A549 (cell line): ENCODE results near the gene AMBN. TPM values are rescaled to one million over a fixed set of nuclear protein-coding genes. Genes with fewer than 3 reads are reported as not detected.

Experiments
- ATAC-seq, 2 experiments: fragments of 200-7000 bp in 1 of 2; fragments of >200 bp in 1 of 2; cut with Nextera tagmentation in 1 of 2; cut with Tn5 transposase in 1 of 2; 3 replicates each; pipeline versions ENCODE4 v1.8.0 to v1.9.1; 2018 to 2020; ENCODE audit warnings: mild to moderate bottlenecking in 1 of 2, moderate library complexity in 1 of 2
- CTCF ChIA-PET: fragments of 300-600 bp; sonication (Branson Sonifier 250); formaldehyde crosslinking; extraction: SDS; loops from one replicate; lab custom pipeline; 2021; ENCODE audit warnings: antibody characterized with exemption, inconsistent platforms; lab: Yijun Ruan, JAX
- POLR2A ChIA-PET: fragments of 350-600 bp; formaldehyde crosslinking; extraction: SDS; loops from one replicate; lab custom pipeline; 2021; ENCODE audit warnings: antibody characterized with exemption, inconsistent platforms; lab: Yijun Ruan, JAX
- DNase-seq, 2 experiments: peaks; one replicate each; pipeline versions ENCODE4 v3.0.0 to v3.0.0-alpha.2; 2011 to 2016; ENCODE audit warnings: low read depth in 1 of 2, low spot score in 1 of 2
- FAIRE-seq: peaks from 2 replicates; lab custom pipeline; 2011; peaks lifted over from hg19 to GRCh38; lab: Jason Lieb, UNC
- H3K27ac ChIP-seq, 2 experiments: fragments of >200 bp; sonication (Bioruptor Twin); formaldehyde crosslinking; 3 replicates each; pipeline ENCODE4 v1.5.1; 2016 to 2017
- H3K4me1 ChIP-seq: fragments of >200 bp; sonication (Bioruptor Twin); formaldehyde crosslinking; 3 replicates; pipeline ENCODE4 v1.6.1; 2016
- H3K4me2 ChIP-seq: fragments of >200 bp; sonication (Bioruptor Twin); formaldehyde crosslinking; 3 replicates; pipeline ENCODE4 v1.6.1; 2016
- H3K4me3 ChIP-seq: fragments of >200 bp; sonication (Bioruptor Twin); formaldehyde crosslinking; 3 replicates; pipeline ENCODE4 v1.5.1; 2016
- H3K9me3 ChIP-seq: fragments of >200 bp; sonication (Bioruptor Twin); formaldehyde crosslinking; 3 replicates; pipeline ENCODE4 v1.6.1; 2016
- ATOH8 ChIP-seq: fragments of 250-450 bp; sonication (Bioruptor Pico); IDR thresholded peaks from 2 replicates; pipeline ENCODE4 v1.5.0; 2020; ENCODE audit warnings: low read depth, mild to moderate bottlenecking, moderate library complexity
- CEBPB ChIP-seq, 2 experiments: fragments of >200 bp in 1 of 2; sonication (Bioruptor Twin) in 1 of 2; formaldehyde crosslinking in 1 of 2; IDR thresholded peaks; 2 replicates each; pipeline ENCODE4 v1.6.1; 2012 to 2016
- CTCF ChIP-seq: fragments of >200 bp; sonication (Bioruptor Twin); formaldehyde crosslinking; IDR thresholded peaks from 3 replicates; pipeline ENCODE4 v1.5.1; 2016
- HMGXB4 ChIP-seq: fragments of 250-450 bp; sonication (Bioruptor Pico); IDR thresholded peaks from 2 replicates; pipeline ENCODE4 v1.5.0; 2021; ENCODE audit warnings: mild to moderate bottlenecking, moderate library complexity, borderline replicate concordance
- HOXA7 ChIP-seq: fragments of 250-450 bp; sonication (Bioruptor Pico); IDR thresholded peaks from 2 replicates; pipeline ENCODE4 v1.5.0; 2020; ENCODE audit warnings: mild to moderate bottlenecking, moderate library complexity
- KDM1A ChIP-seq: fragments of 200-600 bp; sonication (generic); IDR thresholded peaks from 2 replicates; pipeline ENCODE4 v1.6.1; 2016; ENCODE audit warnings: low read depth, mild to moderate bottlenecking
- MAFK ChIP-seq: fragments of 450-650 bp; IDR thresholded peaks from 2 replicates; pipeline ENCODE4 v1.6.1; 2014; ENCODE audit not compliant: partially characterized antibody
- NFE2L2 ChIP-seq: fragments of 150-350 bp; conservative IDR thresholded peaks from 2 replicates; pipeline ENCODE4 v1.6.1; 2014; ENCODE audit warnings: low read length
- RAD21 ChIP-seq, 2 experiments: fragments of >200 bp in 1 of 2; sonication (Bioruptor Twin) in 1 of 2; formaldehyde crosslinking in 1 of 2; IDR thresholded peaks in 1 of 2; conservative IDR thresholded peaks in 1 of 2; 2 replicates in 1 of 2; 3 replicates in 1 of 2; pipeline ENCODE4 v1.6.1; 2012 to 2018; ENCODE audit warnings: inconsistent platforms in 1 of 2
- RNF2 ChIP-seq: fragments of 200-600 bp; sonication (generic); IDR thresholded peaks from 2 replicates; pipeline ENCODE4 v1.6.1; 2016; ENCODE audit warnings: low read depth, mild to moderate bottlenecking, antibody characterized with exemption, moderate library complexity, borderline replicate concordance
- SMC3 ChIP-seq: fragments of >200 bp; sonication (Bioruptor Twin); formaldehyde crosslinking; IDR thresholded peaks from 3 replicates; pipeline ENCODE4 v1.6.1; 2018; ENCODE audit warnings: inconsistent platforms
- TFCP2L1 ChIP-seq: fragments of 250-450 bp; sonication (Bioruptor Pico); IDR thresholded peaks from 2 replicates; pipeline ENCODE4 v1.5.0; 2021; ENCODE audit warnings: mild to moderate bottlenecking
- TP53 ChIP-seq: fragments of 250-450 bp; sonication (Bioruptor Pico); IDR thresholded peaks from 2 replicates; pipeline ENCODE4 v1.5.0; 2021; ENCODE audit warnings: mild to moderate bottlenecking, moderate library complexity
- whole genome bisulfite sequencing: methylation state at CpG from one replicate; pipeline ENCODE4 v1.1.6; 2017; ENCODE audit errors: missing lambda C conversion rate; 5-methylcytosine and 5-hydroxymethylcytosine counted together
- polyA plus RNA-seq, 4 experiments: library from polyadenylated mRNA; depleted of rRNA in 3 of 4; stranded (reverse); fragments of >200 nt; fragmentation: RNase III in 1 of 4; extraction: RNeasy Plus Mini Kit Qiagen cat#74134 plus additional on column Dnase treatment in 1 of 4; gene quantifications; 2 replicates in 3 of 4; 3 replicates in 1 of 4; pipeline ENCODE4 v1.2.3, GENCODE V29; 2011 to 2017
- TF ChIP-seq, protein P1 (sequence below): fragments of >200 bp; sonication (Bioruptor Twin); formaldehyde crosslinking; IDR thresholded peaks from 2 replicates; pipeline ENCODE4 v1.6.1; 2016
- TF ChIP-seq, protein P2 (sequence below): fragments of >200 bp; sonication (Bioruptor Twin); formaldehyde crosslinking; IDR thresholded peaks from 3 replicates; pipeline ENCODE4 v1.6.1; 2016

AMBN gene
- polyA plus RNA-seq, 2 of the 4 experiments (the other 2 are of a cell fraction), result not detected

- Histone ChIP-seq H3K27ac (no peak overlapping the region), H3K4me1 (no peaks in the 10 kb centered on the region), H3K4me3 (no peak overlapping the region), H3K9me3 (no peaks in the 10 kb centered on the region), H3K4me2 (no peak overlapping the region)
- CTCF ChIA-PET, result interaction anchor here (0.6 kb wide), 1 partner anchor 38 kb away, joined by 4 read pairs; no protein-coding TSS in a partner anchor
- 0% methylated on average over 1 of the region's 1 CpG for WGBS
- ATAC-seq (no peak), FAIRE-seq (no peak), DNase-seq (no peak)
- TF ChIP-seq, protein P1, sequence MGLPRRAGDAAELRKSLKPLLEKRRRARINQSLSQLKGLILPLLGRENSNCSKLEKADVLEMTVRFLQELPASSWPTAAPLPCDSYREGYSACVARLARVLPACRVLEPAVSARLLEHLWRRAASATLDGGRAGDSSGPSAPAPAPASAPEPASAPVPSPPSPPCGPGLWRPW, result no peak
- TF ChIP-seq CEBPB (IDR thresholded peaks at IDR 0.05) (no peak), MAFK (no peak), RNF2 (no peak), HOXA7 (CRISPR knock-in tag) (no peak), TFCP2L1 (CRISPR knock-in tag) (no peak), TP53 (CRISPR knock-in tag) (no peak), HMGXB4 (CRISPR knock-in tag) (no peak)
- POLR2A ChIA-PET, result no interaction called here
These were observed 35.2 kb upstream of the AMBN start for GRCh38 chr4:70556856-70557255.

DNA sequence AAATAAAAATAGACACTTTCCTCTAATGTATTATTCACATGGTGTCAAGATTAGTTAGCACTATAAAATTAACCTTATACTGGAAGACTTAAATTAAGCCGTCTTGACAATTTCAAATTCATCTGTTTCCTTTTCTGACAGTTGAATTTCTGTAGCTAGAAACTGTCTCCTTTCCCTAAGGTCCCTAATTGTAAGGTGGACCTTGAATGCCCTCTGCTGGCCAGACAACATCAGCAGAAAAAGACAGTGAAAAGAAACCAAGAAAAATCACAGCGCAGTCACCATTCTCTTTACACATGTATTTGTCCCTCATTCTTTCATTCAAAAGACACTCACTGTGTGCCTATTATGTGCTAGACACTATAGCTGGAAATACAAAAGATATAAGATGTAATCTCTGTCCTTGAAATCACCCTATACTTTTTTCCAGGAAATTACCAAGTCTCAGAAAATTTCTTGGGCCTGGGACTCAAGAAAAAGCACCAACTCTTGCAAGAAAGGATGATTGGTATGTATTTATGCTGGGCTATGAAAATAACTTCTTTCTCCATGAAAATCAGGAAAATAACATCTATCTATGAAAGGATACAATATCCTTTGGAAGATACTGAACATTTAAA is 32.7 kb upstream of the AMBN start:
- Histone ChIP-seq H3K27ac (no peak overlapping the region), H3K4me1 (no peaks in the 10 kb centered on the region), H3K9me3 (no peaks in the 10 kb centered on the region), H3K4me2 (no peak overlapping the region), H3K4me3 (no peak overlapping the region)
- WGBS, result 21% methylated on average over 2 of the region's 2 CpGs
- CTCF ChIA-PET, result interaction anchor here (0.7 to 1.8 kb wide), 4 partner anchors 9 to 872 kb away, joined by 3 to 8 read pairs (median 4); no protein-coding TSS in a partner anchor
- FAIRE-seq (no peak), DNase-seq (peak; percentile 36 to 42), ATAC-seq (peak; percentile 71 to 76; a peak in 5 of 6 replicates)
- POLR2A ChIA-PET, result no interaction called here
- TF ChIP-seq, protein P1, result no peak
- peak; percentile 47 for TF ChIP-seq SMC3
- TF ChIP-seq KDM1A, result no peak
- peak; percentile 70 for TF ChIP-seq CTCF
- TF ChIP-seq RAD21 (conservative IDR thresholded peaks at IDR 0.05 in 1 of 2, IDR thresholded peaks at IDR 0.05 in 1 of 2), result peak; percentile 74 to 75
- TF ChIP-seq, protein P2, sequence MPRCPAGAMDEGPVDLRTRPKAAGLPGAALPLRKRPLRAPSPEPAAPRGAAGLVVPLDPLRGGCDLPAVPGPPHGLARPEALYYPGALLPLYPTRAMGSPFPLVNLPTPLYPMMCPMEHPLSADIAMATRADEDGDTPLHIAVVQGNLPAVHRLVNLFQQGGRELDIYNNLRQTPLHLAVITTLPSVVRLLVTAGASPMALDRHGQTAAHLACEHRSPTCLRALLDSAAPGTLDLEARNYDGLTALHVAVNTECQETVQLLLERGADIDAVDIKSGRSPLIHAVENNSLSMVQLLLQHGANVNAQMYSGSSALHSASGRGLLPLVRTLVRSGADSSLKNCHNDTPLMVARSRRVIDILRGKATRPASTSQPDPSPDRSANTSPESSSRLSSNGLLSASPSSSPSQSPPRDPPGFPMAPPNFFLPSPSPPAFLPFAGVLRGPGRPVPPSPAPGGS, result no peak
- TF ChIP-seq NFE2L2, result no peak
- TF ChIP-seq ATOH8 (CRISPR knock-in tag), result no peak
